Measurements from ENCODE around the gene AFAP1L2.

AFAP1L2 gene

GRCh38 chr10:114308531-114309363, 95.6 kb downstream of the AFAP1L2 start:
- no peak for DNase-seq

- no peak for DNase-seq
These were observed 96.6 kb downstream of the AFAP1L2 start for GRCh38 chr10:114307731-114308130.

- DNase-seq: no peak
These were observed 98.0 kb downstream of the AFAP1L2 start for GRCh38 chr10:114306116-114306973.

GRCh38 chr10:114305521-114305925, 98.8 kb downstream of the AFAP1L2 start:
- no peak for DNase-seq

- peak; percentile 4 to 56 for DNase-seq
These were observed 99.5 kb downstream of the AFAP1L2 start for GRCh38 chr10:114304571-114305421.

- DNase-seq: peak; percentile 67 to 84
These were observed 100.2 kb downstream of the AFAP1L2 start for GRCh38 chr10:114304017-114304570.

- no peak for DNase-seq
These were observed 100.7 kb downstream of the AFAP1L2 start for GRCh38 chr10:114303556-114303955.

GRCh38 chr10:114301951-114302710, 102.2 kb downstream of the AFAP1L2 start:
- DNase-seq: no peak

- no peak for DNase-seq
These were observed 103.1 kb downstream of the AFAP1L2 start for GRCh38 chr10:114301177-114301576.

- DNase-seq: no peak
These were observed 104.2 kb downstream of the AFAP1L2 start for GRCh38 chr10:114300036-114300645.

GRCh38 chr10:114297136-114297705, 107.1 kb downstream of the AFAP1L2 start:
- no peak for DNase-seq

- DNase-seq: no peak
These were observed 108.9 kb downstream of the AFAP1L2 start for GRCh38 chr10:114295393-114295792.

GRCh38 chr10:114294549-114294948, 109.8 kb downstream of the AFAP1L2 start:
- DNase-seq: no peak

- DNase-seq: no peak
These were observed 111.2 kb downstream of the AFAP1L2 start for GRCh38 chr10:114293075-114293474.

- no peak for DNase-seq
These were observed 112.8 kb downstream of the AFAP1L2 start for GRCh38 chr10:114291516-114291915.

GRCh38 chr10:114291076-114291475, 113.2 kb downstream of the AFAP1L2 start:
- no peak for DNase-seq

GRCh38 chr10:114290038-114290437, 114.3 kb downstream of the AFAP1L2 start:
- no peak for DNase-seq

- DNase-seq: no peak
These were observed 115.2 kb downstream of the AFAP1L2 start for GRCh38 chr10:114289096-114289436.

- no peak for DNase-seq
These were observed 115.7 kb downstream of the AFAP1L2 start for GRCh38 chr10:114288424-114289095.

GRCh38 chr10:114286921-114287320, 117.4 kb downstream of the AFAP1L2 start:
- no peak for DNase-seq

Measured in NCI-H526 (cell line).